Measurements from ENCODE around the gene RLF.

DNA sequence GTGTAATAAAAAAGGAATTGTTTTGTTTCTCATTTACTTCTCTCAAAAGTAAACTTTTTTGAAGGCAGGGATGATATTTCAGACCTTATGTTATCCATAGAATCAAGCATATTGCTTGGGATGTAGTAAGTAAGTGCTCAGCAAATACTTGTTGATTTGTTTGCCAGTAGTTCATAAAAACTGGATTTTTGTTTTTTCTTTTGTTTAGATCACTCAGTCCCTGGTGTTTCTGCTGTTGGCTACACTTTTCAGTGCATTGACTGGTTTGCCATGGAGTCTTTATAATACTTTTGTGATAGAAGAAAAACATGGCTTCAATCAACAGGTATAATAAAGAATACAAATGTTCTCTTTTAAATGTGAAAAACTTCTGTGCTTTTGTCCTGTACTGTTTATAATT lies 107.0 kb downstream of the RLF start:
- TF ChIP-seq SIN3A (IDR thresholded peaks at IDR 0.05; ENCODE audit: borderline replicate concordance, insufficient read depth, low read length) (no peak), TAF1 (IDR thresholded peaks at IDR 0.05; ENCODE audit: borderline replicate concordance, insufficient read depth, low read length) (no peak)

Data from PFSK-1 (cell line).